ENCODE results near the gene PLB1. TPM values are rescaled to one million over a fixed set of nuclear protein-coding genes. Genes with fewer than 3 reads are reported as not detected.
A peak's percentile ranks its signal among the peaks of the same experiment; 100 is the strongest.

Gene PLB1
- total RNA-seq, 2 donors from 2014 or later: 2.1 to 3.0 TPM

DNA sequence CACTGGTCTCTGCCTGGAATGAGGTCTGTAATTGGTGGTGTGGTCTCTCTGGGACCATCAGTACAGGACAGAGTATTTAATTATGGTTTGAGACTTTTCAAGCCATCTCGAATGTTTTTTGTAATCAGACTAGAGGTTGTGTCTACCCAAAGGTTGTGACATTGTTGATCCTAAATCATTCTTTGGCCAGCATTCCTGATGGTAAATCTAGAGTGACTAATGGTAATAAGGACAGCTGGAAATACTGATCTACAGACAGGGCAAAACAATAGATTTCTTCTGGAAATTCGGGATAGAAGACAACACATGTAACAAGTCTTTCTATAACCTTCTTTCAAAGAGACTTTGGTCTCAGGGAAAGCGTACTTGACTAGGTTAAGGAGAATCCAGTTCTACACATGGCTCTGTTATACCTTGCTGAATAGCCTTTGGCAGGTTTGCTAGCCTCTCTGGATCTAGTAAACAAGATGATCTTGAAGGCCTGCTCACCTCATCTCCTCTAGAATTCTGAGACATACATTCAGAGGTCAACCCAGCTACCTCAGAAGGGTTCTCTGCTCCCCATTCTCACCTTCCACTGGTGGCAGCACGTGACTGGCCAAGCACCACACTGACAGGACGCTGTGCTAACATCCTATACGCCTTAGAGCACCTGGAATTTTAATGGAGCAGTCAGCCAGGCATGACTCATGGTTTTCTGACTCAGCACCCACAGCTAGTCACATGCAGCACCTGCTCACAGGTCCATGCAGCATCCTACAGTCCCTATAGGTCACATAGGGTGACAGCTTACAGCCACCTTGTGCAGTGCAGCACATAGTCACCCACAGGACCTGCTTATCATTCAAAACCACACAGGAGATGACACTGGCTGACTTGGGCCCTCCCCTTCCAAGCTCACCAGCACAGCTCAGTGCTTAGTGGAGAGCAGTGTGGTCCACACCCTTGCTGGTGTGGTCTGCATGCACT, 12.2 kb downstream of the PLB1 start:
- TF ChIP-seq, protein P1, sequence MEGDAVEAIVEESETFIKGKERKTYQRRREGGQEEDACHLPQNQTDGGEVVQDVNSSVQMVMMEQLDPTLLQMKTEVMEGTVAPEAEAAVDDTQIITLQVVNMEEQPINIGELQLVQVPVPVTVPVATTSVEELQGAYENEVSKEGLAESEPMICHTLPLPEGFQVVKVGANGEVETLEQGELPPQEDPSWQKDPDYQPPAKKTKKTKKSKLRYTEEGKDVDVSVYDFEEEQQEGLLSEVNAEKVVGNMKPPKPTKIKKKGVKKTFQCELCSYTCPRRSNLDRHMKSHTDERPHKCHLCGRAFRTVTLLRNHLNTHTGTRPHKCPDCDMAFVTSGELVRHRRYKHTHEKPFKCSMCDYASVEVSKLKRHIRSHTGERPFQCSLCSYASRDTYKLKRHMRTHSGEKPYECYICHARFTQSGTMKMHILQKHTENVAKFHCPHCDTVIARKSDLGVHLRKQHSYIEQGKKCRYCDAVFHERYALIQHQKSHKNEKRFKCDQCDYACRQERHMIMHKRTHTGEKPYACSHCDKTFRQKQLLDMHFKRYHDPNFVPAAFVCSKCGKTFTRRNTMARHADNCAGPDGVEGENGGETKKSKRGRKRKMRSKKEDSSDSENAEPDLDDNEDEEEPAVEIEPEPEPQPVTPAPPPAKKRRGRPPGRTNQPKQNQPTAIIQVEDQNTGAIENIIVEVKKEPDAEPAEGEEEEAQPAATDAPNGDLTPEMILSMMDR (IDR thresholded peaks at IDR 0.05): no peak
- H3K36me3 ChIP-seq: no peaks in the 10 kb centered on the region
- no peak for DNase-seq (ENCODE audit: low spot score)
- H3K27me3 ChIP-seq: no peaks in the 10 kb centered on the region
- no peaks in the 10 kb centered on the region for H3K4me1 ChIP-seq
- H3K9me3 ChIP-seq: peaks cover 0 to 7% of the 10 kb centered on the region in 2 donors
- no peak overlapping the region for H3K27ac ChIP-seq
- no peak overlapping the region for H3K4me3 ChIP-seq

DNA sequence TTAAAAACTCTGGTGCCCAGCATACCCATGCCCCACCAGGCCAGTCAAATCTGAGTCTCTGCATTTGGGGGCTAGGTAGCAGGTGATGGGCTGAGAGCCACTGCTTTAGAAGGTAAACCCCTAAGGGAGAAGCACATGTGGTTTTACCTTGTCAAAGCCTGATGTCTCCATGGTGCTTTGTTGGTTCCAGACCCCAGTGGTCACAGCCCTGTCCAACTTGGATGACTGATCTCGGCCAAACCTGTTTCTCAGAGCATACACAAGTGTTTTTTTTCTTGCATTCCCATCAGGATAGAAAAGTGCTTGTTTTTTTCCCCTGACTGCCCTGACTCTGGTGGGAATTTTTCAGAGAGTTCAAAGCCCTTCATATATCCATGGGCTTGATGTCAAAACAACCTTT, 13.5 kb downstream of the PLB1 start:
- Histone ChIP-seq H3K27ac (no peak overlapping the region), H3K36me3 (no peaks in the 10 kb centered on the region), H3K4me1 (no peaks in the 10 kb centered on the region), H3K9me3 (peaks cover 0 to 7% of the 10 kb centered on the region in 2 donors), H3K4me3 (no peak overlapping the region), H3K27me3 (no peaks in the 10 kb centered on the region)
- DNase-seq (ENCODE audit: low spot score): peak; percentile 34
- TF ChIP-seq, protein P1 (IDR thresholded peaks at IDR 0.05): no peak

DNA sequence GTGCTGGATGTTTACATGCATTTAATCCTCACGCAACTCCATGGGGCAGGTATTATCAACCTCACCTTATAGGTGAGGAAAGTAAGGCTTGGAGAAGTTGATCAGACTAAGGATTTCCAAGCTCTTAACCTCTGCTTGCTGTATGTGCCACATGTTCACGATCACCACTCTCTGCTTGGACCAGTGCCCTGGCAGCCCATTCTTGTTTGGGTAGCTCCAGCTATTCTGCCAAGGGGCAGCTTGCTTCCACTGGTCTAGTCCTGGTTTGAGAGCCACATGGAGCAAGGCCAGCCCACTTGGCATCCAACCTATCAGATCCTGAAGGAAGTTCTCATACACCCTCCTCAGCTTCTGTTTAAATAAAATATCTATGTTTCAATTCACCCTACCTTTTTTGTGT, 14.3 kb downstream of the PLB1 start:
- no peaks in the 10 kb centered on the region for H3K27me3 ChIP-seq
- H3K9me3 ChIP-seq: peaks cover 0 to 7% of the 10 kb centered on the region in 2 donors
- TF ChIP-seq, protein P1 (IDR thresholded peaks at IDR 0.05): no peak
- DNase-seq (ENCODE audit: low spot score): peak; percentile 56
- H3K36me3 ChIP-seq: no peaks in the 10 kb centered on the region
- no peak overlapping the region for H3K4me3 ChIP-seq
- H3K27ac ChIP-seq: no peak overlapping the region
- H3K4me1 ChIP-seq: no peaks in the 10 kb centered on the region

DNA sequence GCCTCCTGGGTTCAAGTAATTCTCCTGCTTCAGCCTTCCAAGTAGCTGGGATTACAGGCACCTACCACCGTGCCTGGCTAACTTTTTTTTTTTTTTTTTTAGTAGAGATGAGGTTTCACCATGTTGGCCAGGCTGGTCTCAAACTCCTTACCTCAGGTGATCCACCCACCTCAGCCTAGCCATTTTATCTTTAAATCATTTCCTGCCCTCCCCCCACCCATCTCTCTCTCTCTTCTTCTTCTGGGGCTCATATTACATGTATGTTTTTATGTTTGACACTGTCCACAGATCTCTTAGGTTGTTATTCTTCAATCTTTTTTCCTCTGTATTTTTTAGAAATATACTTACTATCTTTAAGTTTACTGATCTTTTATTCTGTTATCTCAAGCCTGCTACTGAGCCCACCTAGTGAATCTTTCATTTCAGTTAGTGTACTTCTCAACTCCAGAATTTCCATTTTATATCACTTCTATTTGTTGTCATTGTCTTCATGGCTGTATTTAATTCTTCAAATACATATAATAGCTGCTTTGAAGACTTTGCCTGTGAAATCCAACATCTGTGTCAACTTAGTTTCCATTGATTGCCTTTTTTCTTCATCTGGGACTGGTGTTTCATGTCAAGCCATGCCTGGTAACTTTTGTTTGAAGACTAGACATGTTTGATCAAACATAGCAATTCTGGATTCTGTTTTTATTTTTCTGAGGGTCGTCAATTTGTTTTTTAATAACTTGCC, 16.2 kb downstream of the PLB1 start:
- Histone ChIP-seq H3K4me3 (no peak overlapping the region), H3K4me1 (no peaks in the 10 kb centered on the region), H3K27ac (no peak overlapping the region), H3K27me3 (no peaks in the 10 kb centered on the region), H3K36me3 (no peaks in the 10 kb centered on the region), H3K9me3 (peaks cover 0 to 7% of the 10 kb centered on the region in 2 donors)
- TF ChIP-seq, protein P1 (IDR thresholded peaks at IDR 0.05): no peak
- DNase-seq (ENCODE audit: low spot score): no peak

DNA sequence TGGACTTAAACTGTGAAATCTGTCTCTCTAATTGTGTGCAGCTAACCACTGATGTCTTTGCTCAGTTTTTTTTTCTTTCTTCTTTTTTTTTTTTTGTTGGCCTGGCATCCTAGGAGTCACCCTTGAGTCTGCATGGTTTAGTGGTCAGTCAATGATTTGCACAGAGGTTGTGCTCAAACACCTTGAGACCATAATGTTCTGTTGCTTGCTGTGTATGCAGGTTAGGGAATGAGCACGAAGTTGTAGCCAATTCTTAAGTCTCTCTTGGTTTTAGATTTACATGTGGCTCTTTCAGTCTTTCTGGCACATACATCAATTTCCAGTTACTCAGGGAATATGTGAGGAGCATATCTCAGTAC, 16.7 kb downstream of the PLB1 start:
- Histone ChIP-seq H3K9me3 (peaks cover 0 to 7% of the 10 kb centered on the region in 2 donors), H3K27ac (no peak overlapping the region), H3K4me1 (no peaks in the 10 kb centered on the region), H3K36me3 (no peaks in the 10 kb centered on the region), H3K4me3 (no peak overlapping the region), H3K27me3 (no peaks in the 10 kb centered on the region)
- no peak for DNase-seq (ENCODE audit: low spot score)
- TF ChIP-seq, protein P1 (IDR thresholded peaks at IDR 0.05): no peak

All from right atrium auricular region (tissue), 2 donors.